Parathyroid adenoma (tissue), 2 donors: ENCODE measurements around the gene RPS19.

Experiments
- H2AFZ ChIP-seq: fragments of 300-600 bp; sonication (generic); one replicate; pipeline ENCODE4 v1.7.0; 2017; ENCODE audit warnings: antibody characterized with exemption, mild to moderate bottlenecking
- H3K27ac ChIP-seq: fragments of 300-600 bp; sonication (generic); one replicate; pipeline ENCODE4 v1.7.0; 2017
- H3K27me3 ChIP-seq: fragments of 300-600 bp; sonication (generic); one replicate; pipeline ENCODE4 v1.7.0; 2017; ENCODE audit warnings: low read length; ENCODE audit not compliant: control insufficient read depth, insufficient read depth
- H3K36me3 ChIP-seq: fragments of 300-600 bp; sonication (generic); one replicate; pipeline ENCODE4 v1.7.0; 2017; ENCODE audit warnings: low read length; ENCODE audit not compliant: control insufficient read depth, insufficient read depth
- H3K4me1 ChIP-seq: fragments of 300-600 bp; sonication (generic); one replicate; pipeline ENCODE4 v1.7.0; 2017; ENCODE audit warnings: control low read depth
- H3K4me2 ChIP-seq: fragments of 300-600 bp; sonication (generic); one replicate; pipeline ENCODE4 v1.7.0; 2017; ENCODE audit warnings: low read length
- H3K4me3 ChIP-seq: fragments of 300-600 bp; sonication (generic); one replicate; pipeline ENCODE4 v1.7.0; 2017; ENCODE audit warnings: low read depth, low read length
- H3K79me2 ChIP-seq: fragments of 300-600 bp; sonication (generic); one replicate; pipeline ENCODE4 v1.7.0; 2017; ENCODE audit warnings: control low read depth
- H3K9ac ChIP-seq: fragments of 300-600 bp; sonication (generic); one replicate; pipeline ENCODE4 v1.7.0; 2017; ENCODE audit warnings: mild to moderate bottlenecking
- H3K9me3 ChIP-seq: fragments of 300-600 bp; sonication (generic); one replicate; pipeline ENCODE4 v1.7.0; 2017; ENCODE audit warnings: low read length; ENCODE audit not compliant: control insufficient read depth
- CTCF ChIP-seq: fragments of 300-600 bp; sonication (generic); IDR thresholded peaks from one replicate; pipeline ENCODE4 v1.7.0; 2017; ENCODE audit warnings: antibody characterized with exemption, mild to moderate bottlenecking
- donor health status: primary hyperparathyroidism.

The RPS19 gene

GRCh38 chr19:41888926-41889325, 28.9 kb downstream of the RPS19 start:
- Histone ChIP-seq H2AFZ (no peak overlapping the region), H3K27me3 (no peaks in the 10 kb centered on the region), H3K4me2 (no peak overlapping the region), H3K27ac (no peak overlapping the region), H3K4me3 (no peak overlapping the region), H3K79me2 (peaks cover 17% of the 10 kb centered on the region), H3K4me1 (peaks cover 6% of the 10 kb centered on the region), H3K9me3 (no peaks in the 10 kb centered on the region), H3K9ac (no peak overlapping the region), H3K36me3 (no peaks in the 10 kb centered on the region)
- no peak for TF ChIP-seq CTCF

GRCh38 chr19:41889896-41890295, 29.8 kb downstream of the RPS19 start:
- H3K4me3 ChIP-seq: no peak overlapping the region
- peaks cover 3% of the 10 kb centered on the region for H3K4me1 ChIP-seq
- no peak overlapping the region for H2AFZ ChIP-seq
- peaks cover 11% of the 10 kb centered on the region for H3K79me2 ChIP-seq
- no peak overlapping the region for H3K4me2 ChIP-seq
- no peaks in the 10 kb centered on the region for H3K27me3 ChIP-seq
- TF ChIP-seq CTCF: no peak
- no peaks in the 10 kb centered on the region for H3K36me3 ChIP-seq
- H3K9ac ChIP-seq: no peak overlapping the region
- no peak overlapping the region for H3K27ac ChIP-seq
- no peaks in the 10 kb centered on the region for H3K9me3 ChIP-seq

GRCh38 chr19:41890936-41891335, 30.9 kb downstream of the RPS19 start:
- Histone ChIP-seq H3K9ac (no peak overlapping the region), H3K27ac (no peak overlapping the region), H3K9me3 (no peaks in the 10 kb centered on the region), H3K79me2 (peaks cover 8% of the 10 kb centered on the region), H3K4me1 (no peaks in the 10 kb centered on the region), H3K27me3 (no peaks in the 10 kb centered on the region), H3K36me3 (no peaks in the 10 kb centered on the region), H3K4me3 (no peak overlapping the region), H2AFZ (no peak overlapping the region), H3K4me2 (no peak overlapping the region)
- TF ChIP-seq CTCF: no peak

- no peaks in the 10 kb centered on the region for H3K9me3 ChIP-seq
- H3K4me3 ChIP-seq: no peak overlapping the region
- peaks cover 2% of the 10 kb centered on the region for H3K79me2 ChIP-seq
- no peaks in the 10 kb centered on the region for H3K36me3 ChIP-seq
- H2AFZ ChIP-seq: no peak overlapping the region
- H3K4me2 ChIP-seq: no peak overlapping the region
- TF ChIP-seq CTCF: no peak
- no peak overlapping the region for H3K27ac ChIP-seq
- H3K9ac ChIP-seq: no peak overlapping the region
- H3K27me3 ChIP-seq: no peaks in the 10 kb centered on the region
- H3K4me1 ChIP-seq: no peaks in the 10 kb centered on the region
Measured at GRCh38 chr19:41892173-41892902, 32.3 kb downstream of the RPS19 start.

GRCh38 chr19:41893899-41894298, 33.8 kb downstream of the RPS19 start:
- TF ChIP-seq CTCF: no peak
- no peak overlapping the region for H3K9ac ChIP-seq
- H3K79me2 ChIP-seq: no peaks in the 10 kb centered on the region
- H3K27me3 ChIP-seq: no peaks in the 10 kb centered on the region
- no peak overlapping the region for H3K4me2 ChIP-seq
- H3K9me3 ChIP-seq: no peaks in the 10 kb centered on the region
- H3K4me3 ChIP-seq: no peak overlapping the region
- H3K4me1 ChIP-seq: peaks cover 11% of the 10 kb centered on the region
- no peak overlapping the region for H3K27ac ChIP-seq
- H3K36me3 ChIP-seq: no peaks in the 10 kb centered on the region
- H2AFZ ChIP-seq: no peak overlapping the region
